ENCODE measurements around the gene EGLN3.

Gene EGLN3

DNA sequence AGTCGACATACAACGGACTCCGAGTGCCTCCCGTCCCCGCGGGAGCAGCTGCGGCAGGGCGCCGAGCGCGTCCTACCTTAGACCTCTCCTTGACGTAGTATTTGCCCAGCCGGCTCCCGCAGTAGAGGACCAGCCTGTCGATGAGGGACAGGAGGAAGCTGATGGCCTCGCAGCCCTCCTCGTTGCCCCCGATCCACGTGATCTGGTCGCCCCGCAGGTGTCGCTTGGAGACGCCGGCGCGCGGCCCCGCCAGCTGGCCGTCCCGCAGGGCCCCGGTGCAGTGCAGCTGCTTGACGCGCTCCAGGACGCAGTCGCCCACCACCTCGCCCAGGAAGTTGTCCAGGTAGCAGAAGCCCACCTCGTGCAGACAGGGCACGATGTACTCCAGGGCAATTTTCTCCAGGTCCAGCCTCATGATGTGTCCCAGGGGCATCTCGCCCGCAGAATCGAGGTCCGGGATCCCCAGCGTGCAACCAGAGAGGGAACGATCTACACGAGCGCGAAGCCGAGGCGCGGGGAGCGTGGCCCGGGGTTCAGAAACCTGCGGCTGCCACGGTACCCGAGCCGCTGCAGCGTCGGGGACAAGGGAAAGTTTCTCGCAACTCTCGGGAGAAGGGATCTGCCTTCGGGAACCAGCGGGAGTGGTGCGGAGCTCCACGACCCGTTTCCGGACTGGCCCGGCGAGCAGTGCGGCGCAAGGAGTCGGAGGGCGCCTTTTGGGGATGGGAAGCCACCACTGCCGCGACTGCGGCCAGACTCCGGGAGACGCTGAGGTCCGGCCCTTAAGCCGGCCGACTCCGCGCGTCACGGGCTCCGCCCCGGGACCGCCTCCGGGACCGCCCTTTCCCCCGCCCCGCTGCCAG is at the start of gene EGLN3:
Gene EGLN3, minus strand, starts transcription at position 755 of the 863 bp plus-strand sequence. Its CDS starts 322 bp downstream, at position 433.
- no peaks in the 10 kb centered on the region for H3K27me3 ChIP-seq (ENCODE audit: insufficient read depth, low read length, poor library complexity, severe bottlenecking)
- H3K4me1 ChIP-seq (ENCODE audit: insufficient read depth, low read length, poor library complexity, severe bottlenecking) = no peaks in the 10 kb centered on the region
- peak within 1 kb of the TSS; percentile 26 for H3K4me2 ChIP-seq (ENCODE audit: low read depth, low read length, poor library complexity, severe bottlenecking)
- no peak within 1 kb of the TSS for H3K9ac ChIP-seq (ENCODE audit: low read depth, low read length, poor library complexity, severe bottlenecking)
- no peaks in the 10 kb centered on the region for H3K36me3 ChIP-seq (ENCODE audit: insufficient read depth, low read length)
- H3K9me3 ChIP-seq (ENCODE audit: insufficient read depth, low read depth, low read length) = no peaks in the 10 kb centered on the region
- H4K20me1 ChIP-seq (ENCODE audit: insufficient read depth, low read length, poor library complexity, severe bottlenecking) = no peaks in the 10 kb centered on the region
- TF ChIP-seq EZH2phosphoT487 (IDR thresholded peaks at IDR 0.05; ENCODE audit: borderline replicate concordance) (no peak), CTCF (conservative IDR thresholded peaks at IDR 0.05; ENCODE audit: low read length) (no peak)
- H3K4me3 ChIP-seq (ENCODE audit: low read length, poor library complexity, severe bottlenecking) = peak within 1 kb of the TSS; percentile 36
- peak within 1 kb of the TSS; percentile 51 for H2AFZ ChIP-seq (ENCODE audit: low read length)
- no peaks in the 10 kb centered on the region for H3K9me2 ChIP-seq (replicated peaks; ENCODE audit: low read depth, low read length)
- no peaks in the 10 kb centered on the region for H3F3A ChIP-seq (ENCODE audit: low read depth)
- H3K79me2 ChIP-seq (ENCODE audit: insufficient read depth, low read length) = no peaks in the 10 kb centered on the region

DNA sequence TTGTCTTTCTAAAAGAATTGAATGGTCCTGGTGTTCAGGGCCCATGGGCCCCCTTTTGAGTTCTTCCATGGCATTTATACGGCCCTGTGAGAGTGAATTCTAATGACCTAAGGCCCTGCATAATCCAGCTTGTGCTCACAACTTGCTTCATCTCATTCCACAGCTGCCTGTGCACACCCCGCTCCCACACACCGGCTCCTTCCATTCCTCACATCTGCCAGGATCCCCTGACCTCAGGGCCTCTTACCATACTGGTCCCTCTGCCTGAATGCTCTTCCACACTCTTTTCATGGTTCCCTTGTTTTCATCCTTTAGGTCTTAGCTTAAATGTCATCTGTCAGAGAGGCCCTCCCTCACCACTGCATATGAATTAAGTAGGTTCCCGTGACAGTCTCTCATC is 49.5 kb upstream of the EGLN3 start:
- no peaks in the 10 kb centered on the region for H3K9me2 ChIP-seq (replicated peaks; ENCODE audit: low read depth, low read length)
- H4K20me1 ChIP-seq (ENCODE audit: insufficient read depth, low read length, poor library complexity, severe bottlenecking) = no peaks in the 10 kb centered on the region
- H3K36me3 ChIP-seq (ENCODE audit: insufficient read depth, low read length) = no peaks in the 10 kb centered on the region
- no peak overlapping the region for H3K4me2 ChIP-seq (ENCODE audit: low read depth, low read length, poor library complexity, severe bottlenecking)
- no peaks in the 10 kb centered on the region for H3K4me1 ChIP-seq (ENCODE audit: insufficient read depth, low read length, poor library complexity, severe bottlenecking)
- H2AFZ ChIP-seq (ENCODE audit: low read length) = no peak overlapping the region
- H3K9ac ChIP-seq (ENCODE audit: low read depth, low read length, poor library complexity, severe bottlenecking) = no peak overlapping the region
- TF ChIP-seq CTCF (conservative IDR thresholded peaks at IDR 0.05; ENCODE audit: low read length) = no peak
- no peak for TF ChIP-seq EZH2phosphoT487 (IDR thresholded peaks at IDR 0.05; ENCODE audit: borderline replicate concordance)
- no peaks in the 10 kb centered on the region for H3K9me3 ChIP-seq (ENCODE audit: insufficient read depth, low read depth, low read length)
- no peaks in the 10 kb centered on the region for H3K79me2 ChIP-seq (ENCODE audit: insufficient read depth, low read length)
- no peak overlapping the region for H3K4me3 ChIP-seq (ENCODE audit: low read length, poor library complexity, severe bottlenecking)
- H3F3A ChIP-seq (ENCODE audit: low read depth) = no peaks in the 10 kb centered on the region
- no peaks in the 10 kb centered on the region for H3K27me3 ChIP-seq (ENCODE audit: insufficient read depth, low read length, poor library complexity, severe bottlenecking)

DNA sequence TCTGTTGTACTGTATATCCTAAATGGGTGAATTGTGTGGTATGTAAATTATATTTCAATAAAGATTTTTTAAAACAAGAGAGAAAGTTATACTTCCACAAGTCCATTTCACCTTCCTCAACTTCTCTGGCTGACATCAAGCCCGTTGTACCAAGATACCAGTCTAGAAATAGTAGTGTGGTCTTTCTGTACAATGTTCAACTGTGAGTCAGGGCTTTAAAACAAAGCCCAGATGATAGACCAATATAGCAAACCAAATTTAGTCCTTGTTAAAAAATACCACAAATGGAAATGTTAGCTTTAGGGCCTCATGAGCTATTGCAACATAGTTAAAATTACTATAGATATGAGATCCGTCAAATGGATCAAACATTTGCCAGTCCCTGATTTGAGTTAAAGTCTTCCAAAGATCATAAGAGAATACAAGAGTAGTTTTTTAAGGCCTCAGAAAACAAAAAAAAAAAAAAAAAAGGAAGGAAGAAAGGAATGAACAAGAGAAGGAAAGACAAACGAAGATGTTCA is 49.0 kb upstream of the EGLN3 start:
- no peaks in the 10 kb centered on the region for H3K79me2 ChIP-seq (ENCODE audit: insufficient read depth, low read length)
- no peaks in the 10 kb centered on the region for H4K20me1 ChIP-seq (ENCODE audit: insufficient read depth, low read length, poor library complexity, severe bottlenecking)

More for the DNA sequence above, 49.0 kb upstream of the EGLN3 start:
- H3K4me2 ChIP-seq (ENCODE audit: low read depth, low read length, poor library complexity, severe bottlenecking) = no peak overlapping the region
- no peaks in the 10 kb centered on the region for H3K4me1 ChIP-seq (ENCODE audit: insufficient read depth, low read length, poor library complexity, severe bottlenecking)
- TF ChIP-seq EZH2phosphoT487 (IDR thresholded peaks at IDR 0.05; ENCODE audit: borderline replicate concordance) = no peak
- TF ChIP-seq CTCF (conservative IDR thresholded peaks at IDR 0.05; ENCODE audit: low read length) = no peak
- H3F3A ChIP-seq (ENCODE audit: low read depth) = no peaks in the 10 kb centered on the region
- H2AFZ ChIP-seq (ENCODE audit: low read length) = no peak overlapping the region
- no peaks in the 10 kb centered on the region for H3K9me2 ChIP-seq (replicated peaks; ENCODE audit: low read depth, low read length)
- H3K4me3 ChIP-seq (ENCODE audit: low read length, poor library complexity, severe bottlenecking) = no peak overlapping the region
- H3K9ac ChIP-seq (ENCODE audit: low read depth, low read length, poor library complexity, severe bottlenecking) = no peak overlapping the region
- no peaks in the 10 kb centered on the region for H3K9me3 ChIP-seq (ENCODE audit: insufficient read depth, low read depth, low read length)
- H3K36me3 ChIP-seq (ENCODE audit: insufficient read depth, low read length) = no peaks in the 10 kb centered on the region
- H3K27me3 ChIP-seq (ENCODE audit: insufficient read depth, low read length, poor library complexity, severe bottlenecking) = no peaks in the 10 kb centered on the region
